HG03342 (cell line): ENCODE results near the gene EPHX1.
"Not testable (repeated sequence)": the region's sequence is repeated elsewhere in the genome, so short reads cannot be mapped to it uniquely, and the experiment has no call there.

ENCODE experiments used
- ATAC-seq: cut with Tn5 transposase; IDR thresholded peaks from one replicate; pipeline ENCODE4 v1.9.1; 2021; ENCODE audit warnings: mild to moderate bottlenecking, moderate library complexity; ENCODE audit not compliant: unreplicated experiment

The EPHX1 gene

GRCh38 chr1:225777058-225777582 lies 32.8 kb upstream of the EPHX1 start:
- no peak for ATAC-seq

GRCh38 chr1:225777583-225778336 lies 32.2 kb upstream of the EPHX1 start, which contains the start of gene SRP9:
Gene SRP9 (plus strand): TSS chr1:225777826. CDS start chr1:225777941, 115 bp downstream.
- peak; percentile 99 for ATAC-seq

- ATAC-seq = no peak
These were observed 31.6 kb upstream of the EPHX1 start for GRCh38 chr1:225778337-225778669.

GRCh38 chr1:225779165-225779564 lies 30.8 kb upstream of the EPHX1 start:
- ATAC-seq = not testable (repeated sequence)

GRCh38 chr1:225780134-225780533 lies 29.8 kb upstream of the EPHX1 start:
- no peak for ATAC-seq

- no peak for ATAC-seq
These were observed 29.3 kb upstream of the EPHX1 start for GRCh38 chr1:225780630-225781029.

- not testable (repeated sequence) for ATAC-seq
These were observed 20.8 kb upstream of the EPHX1 start for GRCh38 chr1:225789142-225789541.

- ATAC-seq = no peak
These were observed 15.0 kb upstream of the EPHX1 start for GRCh38 chr1:225794954-225795353.

GRCh38 chr1:225796097-225796496 lies 13.8 kb upstream of the EPHX1 start:
- not testable (repeated sequence) for ATAC-seq

GRCh38 chr1:225801146-225801545 lies 8.8 kb upstream of the EPHX1 start:
- not testable (repeated sequence) for ATAC-seq

- ATAC-seq = no peak
These were observed 3.7 kb upstream of the EPHX1 start for GRCh38 chr1:225806249-225806648.

GRCh38 chr1:225806736-225807135 lies 3.2 kb upstream of the EPHX1 start:
- ATAC-seq = not testable (repeated sequence)

- no peak for ATAC-seq
These were observed 1.8 kb upstream of the EPHX1 start for GRCh38 chr1:225808136-225808535.

GRCh38 chr1:225810579-225811538 lies 935 bp downstream of the EPHX1 start:
- not testable (repeated sequence) for ATAC-seq

GRCh38 chr1:225811622-225812487 lies 1.9 kb downstream of the EPHX1 start:
- no peak for ATAC-seq

- ATAC-seq = no peak
These were observed 2.7 kb downstream of the EPHX1 start for GRCh38 chr1:225812488-225813213.

GRCh38 chr1:225813214-225813964 lies 3.5 kb downstream of the EPHX1 start:
- ATAC-seq = no peak

GRCh38 chr1:225814381-225814780 lies 4.5 kb downstream of the EPHX1 start:
- no peak for ATAC-seq

- not testable (repeated sequence) for ATAC-seq
These were observed 5.2 kb downstream of the EPHX1 start for GRCh38 chr1:225815090-225815489.
